GM15510 (cell line): ENCODE results near the gene WDR86.

Source experiments
- POLR2A ChIP-seq: IDR thresholded peaks from 3 replicates; pipeline ENCODE4 v1.6.1; 2011; ENCODE audit warnings: borderline replicate concordance; ENCODE audit not compliant: insufficient read length; ENCODE audit errors: extremely low read depth

WDR86 gene

GRCh38 chr7:151348970-151349369 lies 60.9 kb downstream of the WDR86 start:
- no peak for TF ChIP-seq POLR2A

- no peak for TF ChIP-seq POLR2A
Measured at GRCh38 chr7:151347200-151347599, 62.6 kb downstream of the WDR86 start.

GRCh38 chr7:151346470-151346769 lies 63.4 kb downstream of the WDR86 start:
- TF ChIP-seq POLR2A = no peak

- TF ChIP-seq POLR2A = no peak
Measured at GRCh38 chr7:151345576-151346469, 64.0 kb downstream of the WDR86 start.

GRCh38 chr7:151343516-151343915 lies 66.3 kb downstream of the WDR86 start:
- no peak for TF ChIP-seq POLR2A

- no peak for TF ChIP-seq POLR2A
Measured at GRCh38 chr7:151342811-151343210, 67.0 kb downstream of the WDR86 start.

GRCh38 chr7:151342102-151342646 lies 67.7 kb downstream of the WDR86 start:
- no peak for TF ChIP-seq POLR2A

- peak; percentile 60 for TF ChIP-seq POLR2A
Measured at GRCh38 chr7:151341357-151342101, 68.3 kb downstream of the WDR86 start, which contains the start of gene NUB1. Gene NUB1 (plus strand): TSS chr7:151341812. CDS start chr7:151345350, 3,538 bp downstream.

- TF ChIP-seq POLR2A = no peak
Measured at GRCh38 chr7:151340794-151341356, 69.0 kb downstream of the WDR86 start.

- TF ChIP-seq POLR2A = no peak
Measured at GRCh38 chr7:151339651-151340382, 70.0 kb downstream of the WDR86 start.

GRCh38 chr7:151338809-151339208 lies 71.0 kb downstream of the WDR86 start:
- TF ChIP-seq POLR2A = no peak

- TF ChIP-seq POLR2A = no peak
Measured at GRCh38 chr7:151337346-151337745, 72.5 kb downstream of the WDR86 start.

GRCh38 chr7:151336027-151336708 lies 73.7 kb downstream of the WDR86 start:
- TF ChIP-seq POLR2A = no peak

- TF ChIP-seq POLR2A = no peak
Measured at GRCh38 chr7:151334628-151335027, 75.2 kb downstream of the WDR86 start.
